GM19397 (cell line): ENCODE data around the gene GAPT.
A peak's percentile ranks its signal among the peaks of the same experiment; 100 is the strongest.

ENCODE experiments used
- ATAC-seq: cut with Tn5 transposase; IDR thresholded peaks from one replicate; pipeline ENCODE4 v1.9.1; 2021; ENCODE audit warnings: mild to moderate bottlenecking, moderate library complexity; ENCODE audit not compliant: unreplicated experiment

The GAPT gene

GRCh38 chr5:58491216-58491892 lies at the start of gene GAPT:
Gene GAPT (plus strand): TSS chr5:58491435. CDS start chr5:58494537, 3,102 bp downstream.
- ATAC-seq, result peak; percentile 60

GRCh38 chr5:58444805-58445204 lies 46.4 kb upstream of the GAPT start:
- ATAC-seq, result no peak

GRCh38 chr5:58446024-58446423 lies 45.2 kb upstream of the GAPT start:
- no peak for ATAC-seq

- no peak for ATAC-seq
These were observed 44.0 kb upstream of the GAPT start for GRCh38 chr5:58447226-58447625.

GRCh38 chr5:58450018-58450417 lies 41.2 kb upstream of the GAPT start:
- no peak for ATAC-seq

- no peak for ATAC-seq
These were observed 40.2 kb upstream of the GAPT start for GRCh38 chr5:58450811-58451629.

- ATAC-seq, result no peak
These were observed 39.3 kb upstream of the GAPT start for GRCh38 chr5:58451732-58452565.

GRCh38 chr5:58452566-58453258 lies 38.5 kb upstream of the GAPT start:
- ATAC-seq, result no peak

- no peak for ATAC-seq
These were observed 37.9 kb upstream of the GAPT start for GRCh38 chr5:58453306-58453705.

- no peak for ATAC-seq
These were observed 37.2 kb upstream of the GAPT start for GRCh38 chr5:58454025-58454424.

GRCh38 chr5:58455066-58455465 lies 36.2 kb upstream of the GAPT start:
- ATAC-seq, result no peak

GRCh38 chr5:58455480-58455879 lies 35.8 kb upstream of the GAPT start:
- no peak for ATAC-seq

GRCh38 chr5:58456026-58456425 lies 35.2 kb upstream of the GAPT start:
- ATAC-seq, result no peak

- no peak for ATAC-seq
These were observed 34.7 kb upstream of the GAPT start for GRCh38 chr5:58456486-58456885.

GRCh38 chr5:58457050-58457449 lies 34.2 kb upstream of the GAPT start:
- no peak for ATAC-seq

- ATAC-seq, result no peak
These were observed 33.0 kb upstream of the GAPT start for GRCh38 chr5:58458141-58458742.

- no peak for ATAC-seq
These were observed 32.5 kb upstream of the GAPT start for GRCh38 chr5:58458743-58459145.

GRCh38 chr5:58459146-58460001 lies 31.9 kb upstream of the GAPT start:
- peak; percentile 2 for ATAC-seq

- peak; percentile 78 for ATAC-seq
These were observed 31.1 kb upstream of the GAPT start, which contains the start of gene PLK2 for GRCh38 chr5:58460002-58460731. Gene PLK2 (minus strand): TSS chr5:58460086. CDS start chr5:58459959, 127 bp downstream.
